Panc1 (cell line): ENCODE measurements around the gene FAM174A. TPM values are rescaled to one million over a fixed set of nuclear protein-coding genes. Genes with fewer than 3 reads are reported as not detected.

Experiments used
- ATAC-seq: fragments of 200-7000 bp; cut with Tn5 transposase; 2 replicates; pipeline ENCODE4 v1.9.1; 2020; ENCODE audit warnings: mild to moderate bottlenecking, moderate library complexity
- BruUV-seq: library from RNA; stranded (reverse); fragments of 400-500 nt; replicated peaks from 2 replicates; lab custom pipeline; 2021; lab: Mats Ljungman, UMichigan
- CTCF ChIA-PET: fragments of 300-600 bp; sonication (Branson Sonifier 250); formaldehyde crosslinking; loops from one replicate; lab custom pipeline; 2022; ENCODE audit warnings: antibody characterized with exemption; lab: Charles Lee
- POLR2A ChIA-PET: fragments of 300-600 bp; sonication (Branson Sonifier 250); formaldehyde crosslinking; loops from one replicate; lab custom pipeline; 2022; ENCODE audit warnings: antibody characterized with exemption; lab: Charles Lee
- DNase-seq: peaks from one replicate; pipeline ENCODE4 v3.0.0-alpha.2; 2010; ENCODE audit warnings: low read depth, low spot score
- H3K27ac ChIP-seq: 2 replicates; pipeline ENCODE4 v1.5.1; 2011; ENCODE audit warnings: mild to moderate bottlenecking, low read length, inconsistent platforms
- H3K27me3 ChIP-seq: fragments of 200-500 bp; sonication (Bioruptor generic); 2 replicates; pipeline ENCODE4 v1.6.0; 2014; ENCODE audit warnings: low read length, inconsistent platforms; ENCODE audit not compliant: control insufficient read depth, insufficient read depth
- H3K36me3 ChIP-seq: fragments of 200-500 bp; sonication (Bioruptor generic); 2 replicates; pipeline ENCODE4 v1.5.1; 2014; ENCODE audit warnings: inconsistent platforms, mild to moderate bottlenecking, low read length, moderate library complexity; ENCODE audit not compliant: control insufficient read depth, insufficient read depth
- H3K4me1 ChIP-seq: 2 replicates; pipeline ENCODE4 v1.5.1; 2011; ENCODE audit warnings: inconsistent platforms, mild to moderate bottlenecking, low read length, moderate library complexity; ENCODE audit not compliant: control insufficient read depth, insufficient read depth
- H3K4me3 ChIP-seq, 2 experiments: 2 replicates each; pipeline ENCODE4 v1.5.1; 2011 to 2012; ENCODE audit warnings: low read depth in 2 of 2, low read length in 2 of 2, mild to moderate bottlenecking in 2 of 2, inconsistent platforms in 1 of 2, moderate library complexity in 1 of 2
- H3K9me3 ChIP-seq: fragments of 200-500 bp; sonication (Bioruptor generic); 2 replicates; pipeline ENCODE4 v1.5.1; 2014; ENCODE audit warnings: low read depth, mild to moderate bottlenecking, inconsistent platforms, low read length, moderate library complexity; ENCODE audit not compliant: control insufficient read depth, insufficient read depth
- POLR2AphosphoS5 ChIP-seq: IDR thresholded peaks from 2 replicates; pipeline ENCODE4 v1.6.1; 2012; ENCODE audit warnings: mild to moderate bottlenecking, low read depth, low read length, moderate library complexity
- SIN3A ChIP-seq: IDR thresholded peaks from 2 replicates; pipeline ENCODE4 v1.6.1; 2012; ENCODE audit warnings: low read depth, mild to moderate bottlenecking, low read length, moderate library complexity, borderline replicate concordance; ENCODE audit not compliant: insufficient read depth
- TCF7L2 ChIP-seq: IDR thresholded peaks from 2 replicates; pipeline ENCODE4 v1.6.1; 2011; ENCODE audit warnings: mild to moderate bottlenecking, low read depth, low read length, inconsistent platforms
- in situ Hi-C: cut with HindIII; loops from 2 replicates; pipeline ENCODE4 v1.10.0; 2016; ENCODE audit warnings: low sequenced_read_pairs, low pct_unique_long_range_greater_than_20kb
- intact Hi-C: fragments of 100-400 bp; cut with micrococcal nuclease; formaldehyde crosslinking; loops from one replicate; pipeline ENCODE4 v1.10.0; 2022; ENCODE audit not compliant: unreplicated experiment
- total RNA-seq: library from RNA; stranded (reverse); gene quantifications from one replicate; pipeline ENCODE4 v1.2.1, GENCODE V29; 2021; ENCODE audit not compliant: unreplicated experiment
- TF ChIP-seq, protein P1 (sequence below), 2 experiments: IDR thresholded peaks; 2 replicates each; pipeline ENCODE4 v1.6.1; 2011 to 2012; ENCODE audit warnings: low read depth in 2 of 2, control low read depth in 1 of 2, low read length in 1 of 2, mild to moderate bottlenecking in 1 of 2, moderate library complexity in 1 of 2; ENCODE audit not compliant: insufficient read depth in 1 of 2
- TF ChIP-seq, protein P2 (sequence below): fragments of 450-650 bp; IDR thresholded peaks from 2 replicates; pipeline ENCODE4 v1.5.1; 2017; ENCODE audit warnings: mild to moderate bottlenecking

The FAM174A gene
- total RNA-seq, 1 experiment from 2014 or later = 11.0 TPM

DNA sequence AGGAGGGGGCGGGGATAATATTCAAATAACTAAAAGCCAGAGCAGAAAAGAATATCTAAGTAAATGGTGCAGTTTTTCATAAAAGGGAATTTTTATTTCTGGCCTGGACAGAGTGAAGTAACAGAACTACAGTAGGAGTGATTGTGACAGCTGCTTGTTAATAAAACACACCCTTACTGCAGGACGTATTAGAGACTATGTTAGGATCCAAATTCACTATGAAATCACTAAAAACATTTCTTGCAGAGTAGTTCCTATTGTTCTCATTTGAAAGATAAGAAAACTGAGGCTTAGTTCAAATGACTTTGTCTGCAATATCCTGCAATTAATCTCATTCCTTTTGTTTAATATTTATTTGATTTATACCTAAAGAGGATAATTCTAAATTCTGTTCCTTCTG lies 39.5 kb downstream of the FAM174A start:
- DNase-seq (no peak), ATAC-seq (no peak)
- no peak overlapping the region for H3K4me3 ChIP-seq
- no peak for TF ChIP-seq SIN3A
- TF ChIP-seq, protein P1, sequence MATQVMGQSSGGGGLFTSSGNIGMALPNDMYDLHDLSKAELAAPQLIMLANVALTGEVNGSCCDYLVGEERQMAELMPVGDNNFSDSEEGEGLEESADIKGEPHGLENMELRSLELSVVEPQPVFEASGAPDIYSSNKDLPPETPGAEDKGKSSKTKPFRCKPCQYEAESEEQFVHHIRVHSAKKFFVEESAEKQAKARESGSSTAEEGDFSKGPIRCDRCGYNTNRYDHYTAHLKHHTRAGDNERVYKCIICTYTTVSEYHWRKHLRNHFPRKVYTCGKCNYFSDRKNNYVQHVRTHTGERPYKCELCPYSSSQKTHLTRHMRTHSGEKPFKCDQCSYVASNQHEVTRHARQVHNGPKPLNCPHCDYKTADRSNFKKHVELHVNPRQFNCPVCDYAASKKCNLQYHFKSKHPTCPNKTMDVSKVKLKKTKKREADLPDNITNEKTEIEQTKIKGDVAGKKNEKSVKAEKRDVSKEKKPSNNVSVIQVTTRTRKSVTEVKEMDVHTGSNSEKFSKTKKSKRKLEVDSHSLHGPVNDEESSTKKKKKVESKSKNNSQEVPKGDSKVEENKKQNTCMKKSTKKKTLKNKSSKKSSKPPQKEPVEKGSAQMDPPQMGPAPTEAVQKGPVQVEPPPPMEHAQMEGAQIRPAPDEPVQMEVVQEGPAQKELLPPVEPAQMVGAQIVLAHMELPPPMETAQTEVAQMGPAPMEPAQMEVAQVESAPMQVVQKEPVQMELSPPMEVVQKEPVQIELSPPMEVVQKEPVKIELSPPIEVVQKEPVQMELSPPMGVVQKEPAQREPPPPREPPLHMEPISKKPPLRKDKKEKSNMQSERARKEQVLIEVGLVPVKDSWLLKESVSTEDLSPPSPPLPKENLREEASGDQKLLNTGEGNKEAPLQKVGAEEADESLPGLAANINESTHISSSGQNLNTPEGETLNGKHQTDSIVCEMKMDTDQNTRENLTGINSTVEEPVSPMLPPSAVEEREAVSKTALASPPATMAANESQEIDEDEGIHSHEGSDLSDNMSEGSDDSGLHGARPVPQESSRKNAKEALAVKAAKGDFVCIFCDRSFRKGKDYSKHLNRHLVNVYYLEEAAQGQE (IDR thresholded peaks at IDR 0.05; ENCODE audit: insufficient read depth in 1 of 2, low read depth in 2 of 2, low read length in 1 of 2) = no peak
- no peak for TF ChIP-seq POLR2AphosphoS5
- no peaks in the 10 kb centered on the region for H3K27me3 ChIP-seq
- intact Hi-C loops = no loop called here
- H3K27ac ChIP-seq = no peak overlapping the region
- POLR2A ChIA-PET = no interaction called here
- no peaks in the 10 kb centered on the region for H3K9me3 ChIP-seq
- CTCF ChIA-PET = no interaction called here
- no peaks in the 10 kb centered on the region for H3K4me1 ChIP-seq
- H3K36me3 ChIP-seq = no peaks in the 10 kb centered on the region
- in situ Hi-C loops = no loop called here
- BruUV-seq = no TSS peak

DNA sequence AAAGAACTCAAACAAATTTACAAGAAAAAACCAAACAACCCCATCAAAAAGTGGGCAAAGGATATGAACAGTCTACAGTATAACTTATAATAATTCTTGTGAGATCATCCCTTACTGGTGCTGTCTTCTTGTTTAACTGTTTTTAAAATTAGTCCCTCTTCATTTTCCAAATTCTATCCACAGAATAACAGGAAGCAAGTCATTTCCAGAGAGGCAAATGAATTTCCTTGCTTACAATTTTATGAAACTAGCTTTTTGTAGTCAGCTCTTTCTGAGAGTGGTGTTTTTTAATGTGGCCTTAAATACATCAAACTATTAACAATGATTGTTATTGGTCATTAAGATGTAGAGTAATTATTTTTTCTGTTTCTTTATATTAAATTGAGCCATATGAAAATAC lies 40.6 kb downstream of the FAM174A start:
- H3K36me3 ChIP-seq = no peaks in the 10 kb centered on the region
- DNase-seq (no peak), ATAC-seq (no peak)
- TF ChIP-seq, protein P1 (IDR thresholded peaks at IDR 0.05; ENCODE audit: insufficient read depth in 1 of 2, low read depth in 2 of 2, low read length in 1 of 2) = no peak
- no peak for TF ChIP-seq TCF7L2
- TF ChIP-seq, protein P2, sequence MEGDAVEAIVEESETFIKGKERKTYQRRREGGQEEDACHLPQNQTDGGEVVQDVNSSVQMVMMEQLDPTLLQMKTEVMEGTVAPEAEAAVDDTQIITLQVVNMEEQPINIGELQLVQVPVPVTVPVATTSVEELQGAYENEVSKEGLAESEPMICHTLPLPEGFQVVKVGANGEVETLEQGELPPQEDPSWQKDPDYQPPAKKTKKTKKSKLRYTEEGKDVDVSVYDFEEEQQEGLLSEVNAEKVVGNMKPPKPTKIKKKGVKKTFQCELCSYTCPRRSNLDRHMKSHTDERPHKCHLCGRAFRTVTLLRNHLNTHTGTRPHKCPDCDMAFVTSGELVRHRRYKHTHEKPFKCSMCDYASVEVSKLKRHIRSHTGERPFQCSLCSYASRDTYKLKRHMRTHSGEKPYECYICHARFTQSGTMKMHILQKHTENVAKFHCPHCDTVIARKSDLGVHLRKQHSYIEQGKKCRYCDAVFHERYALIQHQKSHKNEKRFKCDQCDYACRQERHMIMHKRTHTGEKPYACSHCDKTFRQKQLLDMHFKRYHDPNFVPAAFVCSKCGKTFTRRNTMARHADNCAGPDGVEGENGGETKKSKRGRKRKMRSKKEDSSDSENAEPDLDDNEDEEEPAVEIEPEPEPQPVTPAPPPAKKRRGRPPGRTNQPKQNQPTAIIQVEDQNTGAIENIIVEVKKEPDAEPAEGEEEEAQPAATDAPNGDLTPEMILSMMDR = no peak
- TF ChIP-seq SIN3A = no peak
- no peak for TF ChIP-seq POLR2AphosphoS5
- ChIA-PET POLR2A (no interaction called here), CTCF (interaction anchor here (0.7 kb wide), 1 partner anchor 143 kb away, joined by 3 read pairs; no protein-coding TSS in a partner anchor)
- H3K9me3 ChIP-seq = no peaks in the 10 kb centered on the region
- no peak overlapping the region for H3K4me3 ChIP-seq
- intact Hi-C loops (no loop called here), in situ Hi-C loops (no loop called here)
- BruUV-seq = no TSS peak
- H3K27ac ChIP-seq = no peak overlapping the region
- no peaks in the 10 kb centered on the region for H3K4me1 ChIP-seq
- no peaks in the 10 kb centered on the region for H3K27me3 ChIP-seq
